ENCODE measurements around the gene SIAH2.

- TF ChIP-seq CTCF (IDR thresholded peaks at IDR 0.05) (no peak), EP300 (IDR thresholded peaks at IDR 0.05) (no peak)
These were observed 19.5 kb downstream of the SIAH2 start for GRCh38 chr3:150743508-150743907.
